HepG2 (cell line): ENCODE measurements around the gene CTSW. TPM values are rescaled to one million over a fixed set of nuclear protein-coding genes. Genes with fewer than 3 reads are reported as not detected.

Source experiments
- FLYWCH1 ChIP-seq: sonication (generic); formaldehyde crosslinking; IDR thresholded peaks from 2 replicates; pipeline ENCODE4 v1.8.1; 2023; ENCODE audit warnings: mild to moderate bottlenecking, missing genetic modification reagents
- HOXA5 ChIP-seq: sonication (generic); formaldehyde crosslinking; IDR thresholded peaks from 2 replicates; pipeline ENCODE4 v1.4.0; 2020; ENCODE audit warnings: missing genetic modification reagents
- MIXL1 ChIP-seq: IDR thresholded peaks from 2 replicates; pipeline ENCODE4 v1.6.1; 2016
- NFE2L2 ChIP-seq: fragments of 150-350 bp; IDR thresholded peaks from 2 replicates; pipeline ENCODE4 v1.6.1; 2014; ENCODE audit warnings: low read length
- TBP ChIP-seq: sonication (generic); formaldehyde crosslinking; IDR thresholded peaks from 2 replicates; pipeline ENCODE4 v1.5.0; 2020; ENCODE audit warnings: missing genetic modification reagents
- TSC22D2 ChIP-seq: sonication (generic); formaldehyde crosslinking; IDR thresholded peaks from 2 replicates; pipeline ENCODE4 v1.5.1; 2020; ENCODE audit warnings: missing genetic modification reagents, mild to moderate bottlenecking, borderline replicate concordance
- ZFP36L2 ChIP-seq: sonication (generic); formaldehyde crosslinking; IDR thresholded peaks from 2 replicates; pipeline ENCODE4 v1.4.0; 2020; ENCODE audit warnings: missing genetic modification reagents
- ZNF292 ChIP-seq: sonication (generic); formaldehyde crosslinking; IDR thresholded peaks from 2 replicates; pipeline ENCODE4 v1.8.1; 2022; ENCODE audit warnings: mild to moderate bottlenecking, low read depth, missing genetic modification reagents, borderline replicate concordance
- ZNF468 ChIP-seq: sonication (generic); formaldehyde crosslinking; IDR thresholded peaks from 2 replicates; pipeline ENCODE4 v1.8.0; 2022; ENCODE audit warnings: mild to moderate bottlenecking, moderate library complexity, missing genetic modification reagents
- polyA plus RNA-seq, 8 experiments: library from polyadenylated mRNA; depleted of rRNA in 3 of 8; stranded (reverse) in 7 of 8; unstranded in 1 of 8; fragments of >200 nt; fragmentation: Illumina TruSeq in 4 of 8; extraction: Trizol in 4 of 8; gene quantifications; 2 replicates each; pipeline versions ENCODE4 v1.2.1 to v1.2.3, GENCODE V29; 2011 to 2016; ENCODE audit warnings: low read depth in 4 of 8, missing spikeins in 1 of 8, mixed read lengths in 1 of 8; ENCODE audit not compliant: insufficient read depth in 1 of 8
- total RNA-seq, 5 experiments: library from RNA; depleted of rRNA; stranded (reverse); fragments of >200 nt; fragmentation: Illumina TruSeq; extraction: Trizol; gene quantifications; 2 replicates each; pipeline ENCODE4 v1.2.3, GENCODE V29; 2016; ENCODE audit warnings: low read depth in 1 of 5
- TF ChIP-seq, protein P1 (sequence below): sonication (generic); formaldehyde crosslinking; IDR thresholded peaks from 2 replicates; pipeline ENCODE4 v1.4.0; 2020; ENCODE audit warnings: missing genetic modification reagents
- TF ChIP-seq, protein P2 (sequence below): sonication (generic); formaldehyde crosslinking; IDR thresholded peaks from 2 replicates; pipeline ENCODE4 v1.4.0; 2020; ENCODE audit warnings: mild to moderate bottlenecking, missing genetic modification reagents
- TF ChIP-seq, protein P3 (sequence below): sonication (generic); formaldehyde crosslinking; conservative IDR thresholded peaks from 2 replicates; pipeline ENCODE4 v1.4.0; 2020; ENCODE audit warnings: missing genetic modification reagents
- TF ChIP-seq, protein P4 (sequence below): sonication (generic); formaldehyde crosslinking; IDR thresholded peaks from 2 replicates; pipeline ENCODE4 v1.8.1; 2023; ENCODE audit warnings: mild to moderate bottlenecking, missing genetic modification reagents
- TF ChIP-seq, protein P5 (sequence below): sonication (generic); formaldehyde crosslinking; conservative IDR thresholded peaks from 2 replicates; pipeline ENCODE4 v1.5.0; 2020; ENCODE audit warnings: missing genetic modification reagents
- TF ChIP-seq, protein P6 (sequence below): sonication (generic); formaldehyde crosslinking; conservative IDR thresholded peaks from 2 replicates; pipeline ENCODE4 v1.8.1; 2023; ENCODE audit warnings: missing genetic modification reagents
- TF ChIP-seq, protein P7 (sequence below): conservative IDR thresholded peaks from 2 replicates; pipeline ENCODE4 v1.6.1; 2018; ENCODE audit warnings: missing genetic modification reagents
- TF ChIP-seq, protein P8 (sequence below): fragments of 450-650 bp; IDR thresholded peaks from 2 replicates; pipeline ENCODE4 v1.6.1; 2016

The CTSW gene
- total and polyA plus RNA-seq, 2 of the 13 experiments (the other 11 are each of a cell fraction or from before 2014, with no cell fraction given): 0.09 TPM; not detected in 1

DNA sequence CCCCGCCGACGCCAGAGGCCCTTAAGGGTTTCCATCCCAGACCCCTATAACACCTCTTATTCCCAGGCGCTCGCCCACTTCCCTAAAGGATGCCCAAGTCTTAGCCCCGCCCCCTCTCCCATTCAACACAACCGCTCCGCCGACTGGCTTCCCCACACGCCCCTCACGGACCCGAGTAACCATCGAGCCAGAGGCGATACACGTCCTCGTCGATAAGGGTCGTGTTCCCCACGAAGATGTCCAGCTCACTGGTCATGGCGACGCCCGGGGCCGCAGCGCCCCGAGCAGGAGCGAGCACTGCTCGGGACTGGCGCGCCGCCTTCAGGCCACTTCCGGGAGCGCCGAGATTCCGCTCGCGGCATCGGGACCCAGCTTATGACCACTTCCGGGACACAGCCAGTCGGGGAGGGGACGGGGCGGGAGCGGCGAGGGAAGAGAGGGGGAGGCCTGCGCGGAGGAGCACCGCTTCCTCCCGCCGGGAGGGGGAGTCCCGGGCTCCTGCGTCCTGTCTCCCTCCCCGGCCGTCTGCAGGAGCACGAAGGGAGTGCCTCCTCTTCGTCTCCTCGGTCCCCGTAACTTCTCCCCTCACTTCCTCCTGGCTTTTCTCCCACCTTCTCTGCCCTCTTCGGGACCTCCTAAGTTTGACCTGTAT, 8.7 kb downstream of the CTSW start, which contains the start of gene FIBP (continued):
- TF ChIP-seq, protein P1, sequence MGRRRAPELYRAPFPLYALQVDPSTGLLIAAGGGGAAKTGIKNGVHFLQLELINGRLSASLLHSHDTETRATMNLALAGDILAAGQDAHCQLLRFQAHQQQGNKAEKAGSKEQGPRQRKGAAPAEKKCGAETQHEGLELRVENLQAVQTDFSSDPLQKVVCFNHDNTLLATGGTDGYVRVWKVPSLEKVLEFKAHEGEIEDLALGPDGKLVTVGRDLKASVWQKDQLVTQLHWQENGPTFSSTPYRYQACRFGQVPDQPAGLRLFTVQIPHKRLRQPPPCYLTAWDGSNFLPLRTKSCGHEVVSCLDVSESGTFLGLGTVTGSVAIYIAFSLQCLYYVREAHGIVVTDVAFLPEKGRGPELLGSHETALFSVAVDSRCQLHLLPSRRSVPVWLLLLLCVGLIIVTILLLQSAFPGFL (CRISPR knock-in tag): no peak
- TF ChIP-seq ZNF468 (no peak), FLYWCH1 (CRISPR knock-in tag) (no peak), HOXA5 (CRISPR knock-in tag) (0 out of 2 replicates have a peak, but pooled peaks have one; percentile 33), ZFP36L2 (CRISPR knock-in tag) (no peak), ZNF292 (CRISPR knock-in tag) (no peak), MIXL1 (0 out of 2 replicates have a peak, but pooled peaks have one; percentile 10), TSC22D2 (CRISPR knock-in tag) (no peak), NFE2L2 (no peak), TBP (CRISPR knock-in tag) (no peak)
- TF ChIP-seq, protein P2, sequence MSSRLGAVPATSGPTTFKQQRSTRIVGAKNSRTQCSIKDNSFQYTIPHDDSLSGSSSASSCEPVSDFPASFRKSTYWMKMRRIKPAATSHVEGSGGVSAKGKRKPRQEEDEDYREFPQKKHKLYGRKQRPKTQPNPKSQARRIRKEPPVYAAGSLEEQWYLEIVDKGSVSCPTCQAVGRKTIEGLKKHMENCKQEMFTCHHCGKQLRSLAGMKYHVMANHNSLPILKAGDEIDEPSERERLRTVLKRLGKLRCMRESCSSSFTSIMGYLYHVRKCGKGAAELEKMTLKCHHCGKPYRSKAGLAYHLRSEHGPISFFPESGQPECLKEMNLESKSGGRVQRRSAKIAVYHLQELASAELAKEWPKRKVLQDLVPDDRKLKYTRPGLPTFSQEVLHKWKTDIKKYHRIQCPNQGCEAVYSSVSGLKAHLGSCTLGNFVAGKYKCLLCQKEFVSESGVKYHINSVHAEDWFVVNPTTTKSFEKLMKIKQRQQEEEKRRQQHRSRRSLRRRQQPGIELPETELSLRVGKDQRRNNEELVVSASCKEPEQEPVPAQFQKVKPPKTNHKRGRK (CRISPR knock-in tag): no peak
- TF ChIP-seq, protein P3, sequence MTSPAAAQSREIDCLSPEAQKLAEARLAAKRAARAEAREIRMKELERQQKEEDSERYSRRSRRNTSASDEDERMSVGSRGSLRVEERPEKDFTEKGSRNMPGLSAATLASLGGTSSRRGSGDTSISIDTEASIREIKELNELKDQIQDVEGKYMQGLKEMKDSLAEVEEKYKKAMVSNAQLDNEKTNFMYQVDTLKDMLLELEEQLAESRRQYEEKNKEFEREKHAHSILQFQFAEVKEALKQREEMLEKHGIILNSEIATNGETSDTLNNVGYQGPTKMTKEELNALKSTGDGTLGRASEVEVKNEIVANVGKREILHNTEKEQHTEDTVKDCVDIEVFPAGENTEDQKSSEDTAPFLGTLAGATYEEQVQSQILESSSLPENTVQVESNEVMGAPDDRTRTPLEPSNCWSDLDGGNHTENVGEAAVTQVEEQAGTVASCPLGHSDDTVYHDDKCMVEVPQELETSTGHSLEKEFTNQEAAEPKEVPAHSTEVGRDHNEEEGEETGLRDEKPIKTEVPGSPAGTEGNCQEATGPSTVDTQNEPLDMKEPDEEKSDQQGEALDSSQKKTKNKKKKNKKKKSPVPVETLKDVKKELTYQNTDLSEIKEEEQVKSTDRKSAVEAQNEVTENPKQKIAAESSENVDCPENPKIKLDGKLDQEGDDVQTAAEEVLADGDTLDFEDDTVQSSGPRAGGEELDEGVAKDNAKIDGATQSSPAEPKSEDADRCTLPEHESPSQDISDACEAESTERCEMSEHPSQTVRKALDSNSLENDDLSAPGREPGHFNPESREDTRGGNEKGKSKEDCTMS: no peak
- TF ChIP-seq, protein P4, sequence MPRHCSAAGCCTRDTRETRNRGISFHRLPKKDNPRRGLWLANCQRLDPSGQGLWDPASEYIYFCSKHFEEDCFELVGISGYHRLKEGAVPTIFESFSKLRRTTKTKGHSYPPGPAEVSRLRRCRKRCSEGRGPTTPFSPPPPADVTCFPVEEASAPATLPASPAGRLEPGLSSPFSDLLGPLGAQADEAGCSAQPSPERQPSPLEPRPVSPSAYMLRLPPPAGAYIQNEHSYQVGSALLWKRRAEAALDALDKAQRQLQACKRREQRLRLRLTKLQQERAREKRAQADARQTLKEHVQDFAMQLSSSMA (CRISPR knock-in tag): peak; percentile 83
- TF ChIP-seq, protein P5, sequence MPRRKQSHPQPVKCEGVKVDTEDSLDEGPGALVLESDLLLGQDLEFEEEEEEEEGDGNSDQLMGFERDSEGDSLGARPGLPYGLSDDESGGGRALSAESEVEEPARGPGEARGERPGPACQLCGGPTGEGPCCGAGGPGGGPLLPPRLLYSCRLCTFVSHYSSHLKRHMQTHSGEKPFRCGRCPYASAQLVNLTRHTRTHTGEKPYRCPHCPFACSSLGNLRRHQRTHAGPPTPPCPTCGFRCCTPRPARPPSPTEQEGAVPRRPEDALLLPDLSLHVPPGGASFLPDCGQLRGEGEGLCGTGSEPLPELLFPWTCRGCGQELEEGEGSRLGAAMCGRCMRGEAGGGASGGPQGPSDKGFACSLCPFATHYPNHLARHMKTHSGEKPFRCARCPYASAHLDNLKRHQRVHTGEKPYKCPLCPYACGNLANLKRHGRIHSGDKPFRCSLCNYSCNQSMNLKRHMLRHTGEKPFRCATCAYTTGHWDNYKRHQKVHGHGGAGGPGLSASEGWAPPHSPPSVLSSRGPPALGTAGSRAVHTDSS (CRISPR knock-in tag): no peak
- TF ChIP-seq, protein P6, sequence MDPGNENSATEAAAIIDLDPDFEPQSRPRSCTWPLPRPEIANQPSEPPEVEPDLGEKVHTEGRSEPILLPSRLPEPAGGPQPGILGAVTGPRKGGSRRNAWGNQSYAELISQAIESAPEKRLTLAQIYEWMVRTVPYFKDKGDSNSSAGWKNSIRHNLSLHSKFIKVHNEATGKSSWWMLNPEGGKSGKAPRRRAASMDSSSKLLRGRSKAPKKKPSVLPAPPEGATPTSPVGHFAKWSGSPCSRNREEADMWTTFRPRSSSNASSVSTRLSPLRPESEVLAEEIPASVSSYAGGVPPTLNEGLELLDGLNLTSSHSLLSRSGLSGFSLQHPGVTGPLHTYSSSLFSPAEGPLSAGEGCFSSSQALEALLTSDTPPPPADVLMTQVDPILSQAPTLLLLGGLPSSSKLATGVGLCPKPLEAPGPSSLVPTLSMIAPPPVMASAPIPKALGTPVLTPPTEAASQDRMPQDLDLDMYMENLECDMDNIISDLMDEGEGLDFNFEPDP (CRISPR knock-in tag): no peak
- TF ChIP-seq, protein P7, sequence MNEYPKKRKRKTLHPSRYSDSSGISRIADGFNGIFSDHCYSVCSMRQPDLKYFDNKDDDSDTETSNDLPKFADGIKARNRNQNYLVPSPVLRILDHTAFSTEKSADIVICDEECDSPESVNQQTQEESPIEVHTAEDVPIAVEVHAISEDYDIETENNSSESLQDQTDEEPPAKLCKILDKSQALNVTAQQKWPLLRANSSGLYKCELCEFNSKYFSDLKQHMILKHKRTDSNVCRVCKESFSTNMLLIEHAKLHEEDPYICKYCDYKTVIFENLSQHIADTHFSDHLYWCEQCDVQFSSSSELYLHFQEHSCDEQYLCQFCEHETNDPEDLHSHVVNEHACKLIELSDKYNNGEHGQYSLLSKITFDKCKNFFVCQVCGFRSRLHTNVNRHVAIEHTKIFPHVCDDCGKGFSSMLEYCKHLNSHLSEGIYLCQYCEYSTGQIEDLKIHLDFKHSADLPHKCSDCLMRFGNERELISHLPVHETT (CRISPR knock-in tag): no peak; the same call in 1 of the 2 replicates
- TF ChIP-seq, protein P8, sequence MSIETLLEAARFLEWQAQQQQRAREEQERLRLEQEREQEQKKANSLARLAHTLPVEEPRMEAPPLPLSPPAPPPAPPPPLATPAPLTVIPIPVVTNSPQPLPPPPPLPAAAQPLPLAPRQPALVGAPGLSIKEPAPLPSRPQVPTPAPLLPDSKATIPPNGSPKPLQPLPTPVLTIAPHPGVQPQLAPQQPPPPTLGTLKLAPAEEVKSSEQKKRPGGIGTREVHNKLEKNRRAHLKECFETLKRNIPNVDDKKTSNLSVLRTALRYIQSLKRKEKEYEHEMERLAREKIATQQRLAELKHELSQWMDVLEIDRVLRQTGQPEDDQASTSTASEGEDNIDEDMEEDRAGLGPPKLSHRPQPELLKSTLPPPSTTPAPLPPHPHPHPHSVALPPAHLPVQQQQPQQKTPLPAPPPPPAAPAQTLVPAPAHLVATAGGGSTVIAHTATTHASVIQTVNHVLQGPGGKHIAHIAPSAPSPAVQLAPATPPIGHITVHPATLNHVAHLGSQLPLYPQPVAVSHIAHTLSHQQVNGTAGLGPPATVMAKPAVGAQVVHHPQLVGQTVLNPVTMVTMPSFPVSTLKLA: 0 out of 2 replicates have a peak, but pooled peaks have one; percentile 24
